NOMO-1 treated with dmso at 0.1 percent for 144 hours (cell line): Measurements from ENCODE around the gene KRTAP5-7.
"Not testable (repeated sequence)": the region's sequence is repeated elsewhere in the genome, so short reads cannot be mapped to it uniquely, and the experiment has no call there.

ENCODE experiments used
- DNase-seq: peaks from one replicate; lab custom pipeline; 2025; ENCODE audit not compliant: unreplicated experiment; lab: John Stamatoyannopoulos, UW

KRTAP5-7 gene

GRCh38 chr11:71556018-71556417 lies 29.0 kb downstream of the KRTAP5-7 start:
- DNase-seq, result no peak

DNA sequence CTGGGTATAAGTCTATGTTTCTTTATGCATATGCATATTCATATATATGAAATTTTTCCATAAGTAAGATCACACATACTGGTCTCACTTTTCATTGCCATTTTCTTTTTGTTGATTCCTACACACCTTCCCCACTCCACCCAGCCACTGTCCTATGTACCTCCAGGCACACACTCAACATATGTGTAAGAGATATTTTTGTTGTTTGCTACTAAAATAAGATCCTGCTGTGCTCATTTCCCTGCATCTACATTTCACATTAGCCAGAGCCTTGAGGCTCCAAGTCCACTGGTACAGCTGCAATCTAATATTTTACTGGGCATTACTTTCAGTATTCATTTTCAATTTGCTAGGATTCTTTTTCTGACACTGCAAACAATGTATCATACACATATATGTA lies 30.2 kb downstream of the KRTAP5-7 start:
- no peak for DNase-seq

DNA sequence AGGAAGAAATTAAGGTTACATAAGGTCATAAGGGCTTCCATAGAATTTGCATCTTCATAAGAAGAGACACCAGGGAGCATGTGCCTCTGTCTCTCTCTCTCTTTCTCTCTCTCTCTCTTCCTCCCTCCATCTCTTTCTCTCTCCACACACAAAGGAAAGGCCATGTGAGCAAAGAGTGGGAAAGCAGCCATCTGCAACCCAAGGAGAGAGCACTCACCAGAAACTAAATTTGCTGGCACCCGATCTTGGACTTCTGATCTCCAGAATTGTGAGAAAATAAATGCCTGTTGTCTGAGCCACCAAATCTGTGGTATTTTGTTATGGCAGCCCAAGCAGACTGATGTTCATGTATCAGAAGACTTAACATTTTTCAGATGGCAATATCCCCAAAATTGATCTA lies 31.9 kb downstream of the KRTAP5-7 start:
- no peak for DNase-seq

- DNase-seq, result no peak
Measured at GRCh38 chr11:71562120-71562519, 35.1 kb downstream of the KRTAP5-7 start.

GRCh38 chr11:71563406-71563805 lies 36.3 kb downstream of the KRTAP5-7 start:
- no peak for DNase-seq

GRCh38 chr11:71564430-71564829 lies 37.4 kb downstream of the KRTAP5-7 start:
- DNase-seq, result no peak

- DNase-seq, result no peak
Measured at GRCh38 chr11:71565263-71565662, 38.2 kb downstream of the KRTAP5-7 start, which contains the start of gene KRTAP5-10. Gene KRTAP5-10 (plus strand): TSS chr11:71565563. CDS start chr11:71565588, 25 bp downstream.

DNA sequence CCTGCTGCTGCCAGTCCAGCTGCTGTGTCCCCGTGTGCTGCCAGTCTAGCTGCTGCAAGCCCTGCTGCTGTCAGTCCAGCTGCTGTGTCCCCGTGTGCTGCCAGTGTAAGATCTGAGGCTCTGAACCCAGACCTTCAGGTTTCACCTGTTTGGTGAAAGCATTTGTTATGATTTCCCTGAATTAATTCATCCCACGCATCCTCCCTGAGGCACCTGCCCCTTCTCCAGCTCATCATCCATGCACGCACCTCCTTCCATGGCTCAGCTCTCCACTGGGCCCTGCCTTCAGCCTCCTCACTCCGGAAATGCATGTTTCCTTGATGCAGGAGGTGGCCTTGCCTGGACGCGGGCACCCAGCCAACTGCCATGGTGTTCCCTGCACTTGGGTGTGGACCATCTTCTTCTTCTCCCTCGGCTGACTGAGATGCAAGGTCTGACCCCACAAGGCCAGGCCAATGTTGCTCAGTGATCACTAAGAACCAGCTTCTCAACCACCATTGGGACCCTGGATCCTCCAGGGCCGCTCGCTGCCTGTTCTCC lies 39.1 kb downstream of the KRTAP5-7 start:
- DNase-seq, result no peak

- not testable (repeated sequence) for DNase-seq
Measured at GRCh38 chr11:71566626-71567599, 39.8 kb downstream of the KRTAP5-7 start.

- not testable (repeated sequence) for DNase-seq
Measured at GRCh38 chr11:71567633-71568032, 40.6 kb downstream of the KRTAP5-7 start.

DNA sequence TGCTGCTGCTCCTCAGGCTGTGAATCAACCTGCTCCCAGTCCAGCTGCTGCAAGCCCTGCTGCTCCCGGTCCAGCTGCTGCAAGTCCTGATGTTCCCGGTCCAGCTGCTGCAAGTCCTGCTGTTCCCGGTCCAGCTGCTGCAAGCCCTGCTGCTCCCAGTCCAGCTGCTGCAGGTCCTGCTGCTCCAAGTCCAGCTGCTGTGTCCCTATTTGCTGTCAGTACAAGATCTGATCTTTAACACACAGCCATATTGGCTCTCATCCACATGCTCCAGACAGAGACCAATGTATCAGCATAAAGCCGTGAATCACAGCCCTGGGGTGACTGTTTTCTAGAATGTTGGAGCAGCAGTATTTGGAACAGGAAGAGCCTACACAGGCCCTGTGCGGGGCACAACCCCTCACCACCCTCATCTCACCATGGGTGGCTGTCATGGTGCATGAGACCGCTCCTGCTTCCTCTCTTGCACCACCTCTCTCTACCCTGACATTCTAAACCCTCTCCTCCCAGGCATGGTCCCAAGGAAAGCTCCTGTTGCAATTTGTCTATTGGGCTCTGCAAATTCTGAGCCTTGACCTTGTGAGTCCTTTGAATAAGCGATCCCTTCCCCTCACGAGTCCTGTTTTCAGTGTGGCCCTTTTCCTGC lies 41.8 kb downstream of the KRTAP5-7 start:
- DNase-seq, result no peak

- not testable (repeated sequence) for DNase-seq
Measured at GRCh38 chr11:71571101-71571850, 44.2 kb downstream of the KRTAP5-7 start.

DNA sequence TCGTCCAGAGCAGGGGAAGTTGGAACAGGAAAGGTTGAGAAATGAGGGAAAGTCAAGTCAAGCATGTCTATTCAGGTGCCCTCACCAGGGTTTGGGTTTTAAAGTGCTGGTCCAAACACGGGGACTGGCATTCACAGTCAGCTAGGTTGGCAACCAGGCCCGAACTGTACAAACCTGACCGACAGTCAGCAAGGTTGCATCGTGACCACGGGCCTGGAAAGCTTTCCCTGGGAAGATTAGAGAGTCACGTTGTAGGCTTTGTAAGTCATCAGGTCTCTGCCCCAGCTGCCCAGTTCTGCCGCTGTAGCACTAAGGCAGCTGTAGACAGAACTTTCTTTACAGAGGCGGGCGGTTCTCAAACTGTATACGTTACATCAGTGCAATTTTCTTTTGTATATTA lies 45.7 kb downstream of the KRTAP5-7 start:
- no peak for DNase-seq

DNA sequence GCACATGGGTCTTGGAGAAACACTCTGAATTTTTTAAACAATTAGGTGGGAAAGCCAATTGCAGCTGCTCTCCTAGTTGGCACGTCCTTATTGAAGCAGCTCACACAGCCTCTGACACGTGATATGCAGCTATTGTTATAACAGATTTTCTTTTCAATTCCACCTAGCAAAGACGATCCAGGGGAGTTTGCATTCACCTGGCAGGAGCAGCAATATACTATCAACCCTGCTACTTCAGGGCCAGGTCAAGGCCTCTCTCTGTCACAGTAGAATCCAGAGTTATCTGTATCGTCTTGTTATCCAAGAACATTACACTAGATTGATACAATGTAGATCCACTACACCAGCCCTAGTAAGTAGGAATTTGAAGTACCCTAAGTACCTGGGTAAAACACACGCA lies 47.4 kb downstream of the KRTAP5-7 start:
- no peak for DNase-seq

- no peak for DNase-seq
Measured at GRCh38 chr11:71575723-71576424, 48.8 kb downstream of the KRTAP5-7 start.

- DNase-seq, result not testable (repeated sequence)
Measured at GRCh38 chr11:71576688-71577465, 49.8 kb downstream of the KRTAP5-7 start.

GRCh38 chr11:71577469-71578004 lies 50.5 kb downstream of the KRTAP5-7 start:
- DNase-seq, result no peak
